Activated CD4-positive, alpha-beta T cell treated with anti-CD3 and anti-CD28 coated beads, Interleukin-2, amount 10 ng/mL, durations not matched to agents 24 days and 14 days (primary cell): ENCODE data around the gene KBTBD6. TPM values are rescaled to one million over a fixed set of nuclear protein-coding genes. Genes with fewer than 3 reads are reported as not detected.
"Not testable (repeated sequence)": the region's sequence is repeated elsewhere in the genome, so short reads cannot be mapped to it uniquely, and the experiment has no call there.

Experiments used
- DNase-seq: peaks from one replicate; pipeline ENCODE4 v3.0.0; 2022
- H3K27ac Mint-ChIP-seq: one replicate; pipeline ENCODE4 v1.8.0; 2022; ENCODE audit warnings: mild to moderate bottlenecking, mixed read lengths
- H3K27me3 Mint-ChIP-seq: one replicate; pipeline ENCODE4 v1.8.0; 2022; ENCODE audit warnings: mixed read lengths
- H3K36me3 Mint-ChIP-seq: one replicate; pipeline ENCODE4 v1.8.0; 2022; ENCODE audit warnings: low read depth, mild to moderate bottlenecking, mixed read lengths
- H3K4me1 Mint-ChIP-seq: one replicate; pipeline ENCODE4 v1.8.0; 2021; ENCODE audit warnings: mixed read lengths
- H3K4me3 Mint-ChIP-seq: one replicate; pipeline ENCODE4 v1.8.0; 2022; ENCODE audit warnings: mild to moderate bottlenecking, moderate library complexity, mixed read lengths
- H3K9me3 Mint-ChIP-seq: one replicate; pipeline ENCODE4 v1.8.0; 2021; ENCODE audit warnings: mixed read lengths
- intact Hi-C: fragments of 100-400 bp; cut with micrococcal nuclease; formaldehyde crosslinking; loops from one replicate; pipeline ENCODE4 v1.15.1; 2023
- total RNA-seq: library from RNA; stranded (reverse); gene quantifications from 2 replicates; pipeline ENCODE4 v1.2.3, GENCODE V29; 2022

Gene KBTBD6
- total RNA-seq, 1 donor from 2014 or later = 6.3 TPM

- DNase-seq = no peak
- H3K27me3 Mint-ChIP-seq = no peaks in the 10 kb centered on the region
- H3K27ac Mint-ChIP-seq = no peak overlapping the region
- intact Hi-C loops = no loop called here
- peaks cover 4% of the 10 kb centered on the region for H3K36me3 Mint-ChIP-seq
- no peaks in the 10 kb centered on the region for H3K9me3 Mint-ChIP-seq
- no peak overlapping the region for H3K4me3 Mint-ChIP-seq
- H3K4me1 Mint-ChIP-seq = peaks cover under 1% of the 10 kb centered on the region
These were observed 9.8 kb downstream of the KBTBD6 start for GRCh38 chr13:41122838-41123237.

- intact Hi-C loops = no loop called here
- H3K27me3 Mint-ChIP-seq = no peaks in the 10 kb centered on the region
- no peak overlapping the region for H3K27ac Mint-ChIP-seq
- H3K36me3 Mint-ChIP-seq = no peaks in the 10 kb centered on the region
- H3K4me3 Mint-ChIP-seq = no peak overlapping the region
- H3K9me3 Mint-ChIP-seq = no peaks in the 10 kb centered on the region
- no peak for DNase-seq
- H3K4me1 Mint-ChIP-seq = no peaks in the 10 kb centered on the region
These were observed 14.7 kb downstream of the KBTBD6 start for GRCh38 chr13:41117869-41118268.

GRCh38 chr13:41111454-41111853 is 21.1 kb downstream of the KBTBD6 start:
- no peak for DNase-seq
- no peaks in the 10 kb centered on the region for H3K9me3 Mint-ChIP-seq
- no peaks in the 10 kb centered on the region for H3K27me3 Mint-ChIP-seq
- no peaks in the 10 kb centered on the region for H3K4me1 Mint-ChIP-seq
- no peak overlapping the region for H3K4me3 Mint-ChIP-seq
- H3K36me3 Mint-ChIP-seq = no peaks in the 10 kb centered on the region
- intact Hi-C loops = no loop called here
- H3K27ac Mint-ChIP-seq = no peak overlapping the region

- no peaks in the 10 kb centered on the region for H3K4me1 Mint-ChIP-seq
- intact Hi-C loops = no loop called here
- H3K9me3 Mint-ChIP-seq = no peaks in the 10 kb centered on the region
- no peak for DNase-seq
- H3K36me3 Mint-ChIP-seq = no peaks in the 10 kb centered on the region
- H3K27me3 Mint-ChIP-seq = no peaks in the 10 kb centered on the region
- no peak overlapping the region for H3K4me3 Mint-ChIP-seq
- no peak overlapping the region for H3K27ac Mint-ChIP-seq
These were observed 25.0 kb downstream of the KBTBD6 start for GRCh38 chr13:41107584-41108014.

GRCh38 chr13:41107104-41107571 is 25.5 kb downstream of the KBTBD6 start:
- no peak overlapping the region for H3K27ac Mint-ChIP-seq
- intact Hi-C loops = no loop called here
- H3K4me3 Mint-ChIP-seq = no peak overlapping the region
- DNase-seq = no peak
- no peaks in the 10 kb centered on the region for H3K4me1 Mint-ChIP-seq
- no peaks in the 10 kb centered on the region for H3K27me3 Mint-ChIP-seq
- H3K9me3 Mint-ChIP-seq = no peaks in the 10 kb centered on the region
- H3K36me3 Mint-ChIP-seq = no peaks in the 10 kb centered on the region

GRCh38 chr13:41099986-41100385 is 32.6 kb downstream of the KBTBD6 start:
- peaks cover 9% of the 10 kb centered on the region for H3K27me3 Mint-ChIP-seq
- DNase-seq = no peak
- no peaks in the 10 kb centered on the region for H3K36me3 Mint-ChIP-seq
- peaks cover 4% of the 10 kb centered on the region for H3K9me3 Mint-ChIP-seq
- intact Hi-C loops = no loop called here
- H3K4me3 Mint-ChIP-seq = no peak overlapping the region
- H3K4me1 Mint-ChIP-seq = no peaks in the 10 kb centered on the region
- no peak overlapping the region for H3K27ac Mint-ChIP-seq

GRCh38 chr13:41098761-41099160 is 33.8 kb downstream of the KBTBD6 start:
- DNase-seq = no peak
- Mint-ChIP-seq H3K27me3 (peaks cover 9% of the 10 kb centered on the region), H3K27ac (no peak overlapping the region), H3K4me3 (no peak overlapping the region), H3K4me1 (no peaks in the 10 kb centered on the region), H3K9me3 (peaks cover 4% of the 10 kb centered on the region), H3K36me3 (no peaks in the 10 kb centered on the region)
- intact Hi-C loops = no loop called here

- H3K27me3 Mint-ChIP-seq, H3K4me1 Mint-ChIP-seq, H3K4me3 Mint-ChIP-seq, DNase-seq, H3K36me3 Mint-ChIP-seq, H3K27ac Mint-ChIP-seq, intact Hi-C loops, H3K9me3 Mint-ChIP-seq: not testable (repeated sequence)
These were observed 36.9 kb downstream of the KBTBD6 start for GRCh38 chr13:41095681-41096080.

- peaks cover 28% of the 10 kb centered on the region for H3K36me3 Mint-ChIP-seq
- DNase-seq = no peak
- no peak overlapping the region for H3K27ac Mint-ChIP-seq
- H3K9me3 Mint-ChIP-seq = peaks cover 7% of the 10 kb centered on the region
- no peak overlapping the region for H3K4me3 Mint-ChIP-seq
- intact Hi-C loops = no loop called here
- peaks cover 2% of the 10 kb centered on the region for H3K4me1 Mint-ChIP-seq
- H3K27me3 Mint-ChIP-seq = no peaks in the 10 kb centered on the region
These were observed 46.5 kb downstream of the KBTBD6 start for GRCh38 chr13:41085961-41086585.

- no peak overlapping the region for H3K27ac Mint-ChIP-seq
- H3K4me1 Mint-ChIP-seq = no peaks in the 10 kb centered on the region
- H3K4me3 Mint-ChIP-seq = no peak overlapping the region
- H3K27me3 Mint-ChIP-seq = no peaks in the 10 kb centered on the region
- peaks cover 60% of the 10 kb centered on the region for H3K36me3 Mint-ChIP-seq
- no peak for DNase-seq
- intact Hi-C loops = no loop called here
- H3K9me3 Mint-ChIP-seq = no peaks in the 10 kb centered on the region
These were observed 52.9 kb downstream of the KBTBD6 start for GRCh38 chr13:41079725-41080124.

Other genes starting within 250 kb of the KBTBD6 start
- 65.0 and 65.8 TPM in 2 replicates for gene ELF1, start 113.5 kb downstream of the KBTBD6 start, total RNA-seq
- 13.3 and 14.1 TPM in 2 replicates for gene WBP4, start 71.3 kb downstream of the KBTBD6 start, total RNA-seq
- 5.6 and 6.2 TPM in 2 replicates for gene KBTBD7, start 61.8 kb upstream of the KBTBD6 start, total RNA-seq
- 20.1 and 20.6 TPM in 2 replicates for gene MTRF1, start 130.8 kb upstream of the KBTBD6 start, total RNA-seq
- 30.3 and 31.2 TPM in 2 replicates for gene NAA16, start 178.5 kb upstream of the KBTBD6 start, total RNA-seq